OCI-LY1 (cell line): ENCODE measurements around the gene ABCB11.

Source experiments
- H2AFZ ChIP-seq: fragments of 200-600 bp; sonication (generic), shearing (Covaris generic); 2 replicates; pipeline ENCODE4 v1.6.0; 2014; ENCODE audit warnings: antibody characterized with exemption, mild to moderate bottlenecking, low read length
- H3F3A ChIP-seq: fragments of 200-600 bp; sonication (generic), shearing (Covaris generic); 2 replicates; pipeline ENCODE4 v1.6.0; 2014; ENCODE audit warnings: mild to moderate bottlenecking, antibody characterized with exemption, low read length, moderate library complexity; ENCODE audit not compliant: insufficient read depth
- H3K27ac ChIP-seq: fragments of 200-600 bp; sonication (generic); 2 replicates; pipeline ENCODE4 v1.5.1; 2014; ENCODE audit warnings: low read length, mixed run types, mild to moderate bottlenecking, low read depth; ENCODE audit not compliant: poor library complexity, severe bottlenecking
- H3K27me3 ChIP-seq: fragments of 200-600 bp; sonication (generic); 2 replicates; pipeline ENCODE4 v1.6.0; 2014; ENCODE audit warnings: antibody characterized with exemption, mild to moderate bottlenecking, low read length, moderate library complexity; ENCODE audit not compliant: insufficient read depth
- H3K36me3 ChIP-seq: fragments of 200-600 bp; sonication (generic); 2 replicates; pipeline ENCODE4 v1.6.1; 2014; ENCODE audit warnings: mild to moderate bottlenecking, antibody characterized with exemption, low read length, moderate library complexity, mixed read lengths; ENCODE audit not compliant: insufficient read depth
- H3K4me1 ChIP-seq: fragments of 200-600 bp; sonication (generic); 2 replicates; pipeline ENCODE4 v1.5.1; 2014; ENCODE audit warnings: mild to moderate bottlenecking, low read length, moderate library complexity; ENCODE audit not compliant: insufficient read depth, severe bottlenecking
- H3K4me2 ChIP-seq: fragments of 200-600 bp; sonication (generic), shearing (Covaris generic); 2 replicates; pipeline ENCODE4 v1.6.1; 2014; ENCODE audit warnings: low read length
- H3K4me3 ChIP-seq: fragments of 200-600 bp; sonication (generic); 2 replicates; pipeline ENCODE4 v1.5.1; 2014; ENCODE audit warnings: low read length, low read depth, mild to moderate bottlenecking, mixed read lengths; ENCODE audit not compliant: poor library complexity, severe bottlenecking
- H3K79me2 ChIP-seq: fragments of 200-600 bp; shearing (Covaris generic); 2 replicates; pipeline ENCODE4 v1.6.1; 2016; ENCODE audit warnings: mixed run types, low read length, mixed read lengths; ENCODE audit not compliant: insufficient read depth
- H3K9ac ChIP-seq: fragments of 200-600 bp; sonication (generic), shearing (Covaris generic); 2 replicates; pipeline ENCODE4 v1.6.1; 2014; ENCODE audit warnings: mild to moderate bottlenecking, low read length, mixed read lengths
- H3K9me2 ChIP-seq: fragments of 200-600 bp; sonication (generic), shearing (Covaris generic); 2 replicates; pipeline ENCODE4 v1.6.1; 2014; ENCODE audit warnings: low read depth, mild to moderate bottlenecking, low read length, mixed read lengths
- H3K9me3 ChIP-seq: fragments of 200-600 bp; shearing (Covaris generic); 2 replicates; pipeline ENCODE4 v1.6.1; 2014; ENCODE audit warnings: low read length, mixed read lengths
- H4K20me1 ChIP-seq: fragments of 200-600 bp; sonication (generic), shearing (Covaris generic); 2 replicates; pipeline ENCODE4 v1.6.0; 2016; ENCODE audit warnings: mild to moderate bottlenecking, low read length; ENCODE audit not compliant: insufficient read depth
- CTCF ChIP-seq: fragments of 200-600 bp; sonication (generic), shearing (Covaris generic); IDR thresholded peaks from 2 replicates; pipeline ENCODE4 v1.5.1; 2017; ENCODE audit warnings: mild to moderate bottlenecking, antibody characterized with exemption, low read length, moderate library complexity, mixed read lengths
- EZH2 ChIP-seq: fragments of 200-600 bp; sonication (generic), shearing (Covaris generic); IDR thresholded peaks from 2 replicates; pipeline ENCODE4 v1.8.0; 2017; ENCODE audit warnings: borderline replicate concordance, mixed run types, mild to moderate bottlenecking, antibody characterized with exemption, low read length, moderate library complexity, mixed read lengths

The ABCB11 gene

GRCh38 chr2:169050476-169051240, 19.5 kb upstream of the ABCB11 start:
- Histone ChIP-seq H3K27me3 (no peaks in the 10 kb centered on the region), H2AFZ (no peak overlapping the region), H3K4me3 (no peak overlapping the region), H3F3A (no peaks in the 10 kb centered on the region), H3K4me1 (no peaks in the 10 kb centered on the region), H3K4me2 (no peak overlapping the region), H3K9me2 (no peaks in the 10 kb centered on the region), H3K36me3 (no peaks in the 10 kb centered on the region), H3K9me3 (no peaks in the 10 kb centered on the region), H3K9ac (no peak overlapping the region), H3K79me2 (no peaks in the 10 kb centered on the region), H3K27ac (no peak overlapping the region), H4K20me1 (no peaks in the 10 kb centered on the region)
- no peak for TF ChIP-seq EZH2
- no peak for TF ChIP-seq CTCF

GRCh38 chr2:169049142-169049541, 18.0 kb upstream of the ABCB11 start:
- H3K4me1 ChIP-seq = no peaks in the 10 kb centered on the region
- no peak overlapping the region for H3K27ac ChIP-seq
- H3K4me2 ChIP-seq = no peak overlapping the region
- no peak for TF ChIP-seq CTCF
- TF ChIP-seq EZH2 = no peak
- H3K4me3 ChIP-seq = no peak overlapping the region
- H2AFZ ChIP-seq = no peak overlapping the region
- H3K9me2 ChIP-seq = no peaks in the 10 kb centered on the region
- no peaks in the 10 kb centered on the region for H3K27me3 ChIP-seq
- H3F3A ChIP-seq = no peaks in the 10 kb centered on the region
- H3K9me3 ChIP-seq = no peaks in the 10 kb centered on the region
- no peaks in the 10 kb centered on the region for H3K79me2 ChIP-seq
- H3K9ac ChIP-seq = no peak overlapping the region
- H4K20me1 ChIP-seq = no peaks in the 10 kb centered on the region
- H3K36me3 ChIP-seq = no peaks in the 10 kb centered on the region

GRCh38 chr2:169047256-169048250, 16.4 kb upstream of the ABCB11 start:
- H3K9me2 ChIP-seq = no peaks in the 10 kb centered on the region
- H3K4me2 ChIP-seq = no peak overlapping the region
- H3K9ac ChIP-seq = no peak overlapping the region
- H4K20me1 ChIP-seq = no peaks in the 10 kb centered on the region
- no peaks in the 10 kb centered on the region for H3F3A ChIP-seq
- H3K27me3 ChIP-seq = no peaks in the 10 kb centered on the region
- H3K4me3 ChIP-seq = no peak overlapping the region
- no peak overlapping the region for H2AFZ ChIP-seq
- H3K79me2 ChIP-seq = no peaks in the 10 kb centered on the region
- TF ChIP-seq CTCF (no peak), EZH2 (no peak)
- no peaks in the 10 kb centered on the region for H3K9me3 ChIP-seq
- no peaks in the 10 kb centered on the region for H3K36me3 ChIP-seq
- H3K27ac ChIP-seq = no peak overlapping the region
- no peaks in the 10 kb centered on the region for H3K4me1 ChIP-seq
